K562 (cell line): ENCODE measurements around the gene TRRAP. TPM values are rescaled to one million over a fixed set of nuclear protein-coding genes. Genes with fewer than 3 reads are reported as not detected.

Experiments used
- ATAC-seq: fragments of 200-7000 bp; cut with Tn5 transposase; 3 replicates; pipeline ENCODE4 v1.9.1; 2020; ENCODE audit warnings: moderate library complexity
- BruUV-seq: library from RNA; stranded (reverse); fragments of 400-500 nt; replicated peaks from 2 replicates; lab custom pipeline; 2021; lab: Mats Ljungman, UMichigan
- CTCF ChIA-PET: fragments of 300-600 bp; formaldehyde crosslinking; extraction: SDS; loops from one replicate; lab custom pipeline; 2021; ENCODE audit warnings: low intra/inter-chr PET ratio; lab: Yijun Ruan, JAX
- POLR2A ChIA-PET: fragments of 300-600, 350-650 bp; sonication (Branson Sonifier 250); formaldehyde crosslinking; extraction: SDS; loops from one replicate; lab custom pipeline; 2021; ENCODE audit warnings: antibody characterized with exemption, inconsistent platforms; lab: Yijun Ruan, JAX
- DNase-seq, 4 experiments: peaks; one replicate each; pipeline versions ENCODE4 v3.0.0 to v3.0.0-alpha.2; 2011 to 2018; ENCODE audit warnings: low spot score in 3 of 4, mixed read lengths in 3 of 4; ENCODE audit errors: extremely low read depth in 1 of 4
- FAIRE-seq: peaks from 2 replicates; lab custom pipeline; 2011; peaks lifted over from hg19 to GRCh38; lab: Jason Lieb, UNC
- H2AFZ ChIP-seq: 2 replicates; pipeline ENCODE4 v1.6.0; 2011; ENCODE audit warnings: low read depth, low read length, control low read depth, inconsistent platforms
- H3K27ac ChIP-seq: fragments of 200-600 bp; 3 replicates; pipeline ENCODE4 v1.8.0; 2011; ENCODE audit warnings: low read depth, mild to moderate bottlenecking, control low read depth, inconsistent platforms, low read length, moderate library complexity, mixed read lengths; ENCODE audit errors: extremely low read depth
- H3K27me3 ChIP-seq, 2 experiments: fragments of 300-600 bp in 1 of 2; 2 replicates in 1 of 2; 3 replicates in 1 of 2; pipeline versions ENCODE4 v1.6.0 to v1.8.0; 2011; ENCODE audit warnings: inconsistent platforms in 2 of 2, low read length in 2 of 2, mild to moderate bottlenecking in 1 of 2, mixed read lengths in 1 of 2, moderate library complexity in 1 of 2; ENCODE audit not compliant: control insufficient read depth in 2 of 2, insufficient read depth in 2 of 2
- H3K36me3 ChIP-seq: fragments of 300-600 bp; 3 replicates; pipeline ENCODE4 v1.8.0; 2011; ENCODE audit warnings: mild to moderate bottlenecking, low read length, inconsistent platforms; ENCODE audit not compliant: control insufficient read depth, insufficient read depth
- H3K4me1 ChIP-seq, 2 experiments: fragments of 200-600 bp in 1 of 2; replicated peaks in 1 of 2; 2 replicates in 1 of 2; 3 replicates in 1 of 2; pipeline versions ENCODE4 v1.5.1 to v1.8.0; 2011; ENCODE audit warnings: inconsistent platforms in 2 of 2, low read length in 2 of 2, mild to moderate bottlenecking in 1 of 2, mixed read lengths in 1 of 2, moderate library complexity in 1 of 2; ENCODE audit not compliant: control insufficient read depth in 2 of 2, insufficient read depth in 2 of 2
- H3K4me2 ChIP-seq: 2 replicates; pipeline ENCODE4 v1.6.1; 2011; ENCODE audit warnings: low read length, control low read depth, inconsistent platforms, mixed read lengths; ENCODE audit not compliant: insufficient read depth
- H3K4me3 ChIP-seq: fragments of 200-600 bp; sonication (generic), shearing (Covaris generic); 2 replicates; pipeline ENCODE4 v1.5.1; 2016; ENCODE audit warnings: control low read depth, inconsistent platforms
- H3K79me2 ChIP-seq: fragments of 200-600 bp; 3 replicates; pipeline ENCODE4 v1.8.0; 2011; ENCODE audit warnings: low read length, inconsistent platforms; ENCODE audit not compliant: control insufficient read depth, insufficient read depth
- H3K9ac ChIP-seq, 2 experiments: 2 replicates each; pipeline versions ENCODE4 v1.6.0 to v1.6.1; 2011; ENCODE audit warnings: low read depth in 2 of 2, low read length in 2 of 2, control low read depth in 1 of 2, inconsistent platforms in 1 of 2, mild to moderate bottlenecking in 1 of 2, mixed read lengths in 1 of 2; ENCODE audit not compliant: insufficient read depth in 1 of 2
- H3K9me1 ChIP-seq: one replicate; pipeline ENCODE4 v1.6.0; 2011; ENCODE audit warnings: inconsistent platforms, mild to moderate bottlenecking, low read length, moderate library complexity; ENCODE audit not compliant: control insufficient read depth, insufficient read depth
- H3K9me3 ChIP-seq: replicated peaks from 2 replicates; pipeline ENCODE4 v1.5.1; 2011; ENCODE audit warnings: low read depth, low read length, inconsistent platforms; ENCODE audit not compliant: control insufficient read depth, insufficient read depth
- H4K20me1 ChIP-seq: replicated peaks from 2 replicates; pipeline ENCODE4 v1.6.1; 2011; ENCODE audit warnings: low read length, inconsistent platforms, mixed read lengths; ENCODE audit not compliant: control insufficient read depth, insufficient read depth
- CHD2 ChIP-seq: IDR thresholded peaks from 2 replicates; pipeline ENCODE4 v1.6.1; 2011; ENCODE audit warnings: low read depth, low read length
- CTBP1 ChIP-seq: fragments of 450-650 bp; IDR thresholded peaks from 2 replicates; pipeline ENCODE4 v1.6.1; 2016; ENCODE audit warnings: borderline replicate concordance
- CTCFL ChIP-seq: IDR thresholded peaks from 2 replicates; pipeline ENCODE4 v1.6.1; 2011; ENCODE audit warnings: borderline replicate concordance, low read depth, mild to moderate bottlenecking, moderate library complexity, low read length; ENCODE audit not compliant: insufficient read depth, poor library complexity, severe bottlenecking
- JUND ChIP-seq, 2 experiments: IDR thresholded peaks; 2 replicates in 1 of 2; 3 replicates in 1 of 2; pipeline ENCODE4 v1.6.1; 2011; ENCODE audit warnings: borderline replicate concordance in 2 of 2, low read depth in 2 of 2, low read length in 2 of 2, improper control_type of control experiment in 1 of 2, missing biosample characterization in 1 of 2, missing genetic modification characterization in 1 of 2, missing genetic modification reagents in 1 of 2
- MCM7 ChIP-seq, 2 experiments: fragments of 450-650 bp; IDR thresholded peaks; 2 replicates each; pipeline ENCODE4 v1.6.1; 2016 to 2018
- MEF2A ChIP-seq: IDR thresholded peaks from 2 replicates; pipeline ENCODE4 v1.6.1; 2011; ENCODE audit warnings: low read depth, mild to moderate bottlenecking, low read length, moderate library complexity; ENCODE audit not compliant: control insufficient read depth
- NFATC3 ChIP-seq: fragments of 450-650 bp; IDR thresholded peaks from 2 replicates; pipeline ENCODE4 v1.6.1; 2017; ENCODE audit warnings: mild to moderate bottlenecking
- RBM14 ChIP-seq: fragments of 200-400 bp; formaldehyde crosslinking; IDR thresholded peaks from 2 replicates; pipeline ENCODE4 v1.6.1; 2018; ENCODE audit warnings: low read depth, mild to moderate bottlenecking, low read length, moderate library complexity, borderline replicate concordance; ENCODE audit not compliant: insufficient read depth
- RNF2 ChIP-seq: sonication (generic); IDR thresholded peaks from 2 replicates; pipeline ENCODE4 v1.6.1; 2016
- SP2 ChIP-seq: IDR thresholded peaks from 2 replicates; pipeline ENCODE4 v1.6.1; 2011; ENCODE audit warnings: mild to moderate bottlenecking, low read depth, low read length, moderate library complexity; ENCODE audit not compliant: poor library complexity, severe bottlenecking; ENCODE audit errors: extremely low read depth
- ZNF518B ChIP-seq: fragments of 250-450 bp; sonication (Bioruptor Pico); IDR thresholded peaks from 2 replicates; pipeline ENCODE4 v1.5.0; 2021; ENCODE audit warnings: mild to moderate bottlenecking, moderate library complexity
- ZNF551 ChIP-seq: fragments of 250-450 bp; sonication (Bioruptor Pico); IDR thresholded peaks from 2 replicates; pipeline ENCODE4 v1.5.0; 2021; ENCODE audit warnings: mild to moderate bottlenecking, moderate library complexity
- ZNF695 ChIP-seq: fragments of 450-650 bp; formaldehyde crosslinking; IDR thresholded peaks from 2 replicates; pipeline ENCODE4 v1.4.0; 2020; ENCODE audit warnings: mild to moderate bottlenecking, moderate library complexity
- WGBS: fragments of 100-300 bp; shearing (Covaris generic); methylation state at CpG from one replicate; pipeline ENCODE4 v1.1.6; 2016; ENCODE audit warnings: low coverage, mixed read lengths; ENCODE audit not compliant: insufficient coverage; ENCODE audit errors: missing lambda C conversion rate; 5-methylcytosine and 5-hydroxymethylcytosine counted together
- in situ Hi-C: fragments of 300-500 bp; cut with MboI; formaldehyde crosslinking; loops from 4 replicates; pipeline ENCODE4 v1.15.0; 2018; ENCODE audit warnings: inconsistent platforms, mixed read lengths
- intact Hi-C: fragments of 100-400 bp; cut with micrococcal nuclease; formaldehyde crosslinking; loops from 2 replicates; pipeline ENCODE4 v1.14.2; 2022
- polyA plus RNA-seq, 8 experiments: library from polyadenylated mRNA; depleted of rRNA in 4 of 8; stranded (reverse) in 5 of 8; unstranded in 3 of 8; fragments of >200 nt; fragmentation: Nextera tagmentation in 2 of 8; fragmentation: Illumina TruSeq in 1 of 8; extraction: Ambion mirVana in 2 of 8; extraction: Trizol in 1 of 8; gene quantifications; 2 replicates each; pipeline versions ENCODE4 v1.2.1 to v1.2.3, GENCODE V29; 2011 to 2014; ENCODE audit warnings: inconsistent platforms in 1 of 8, missing spikeins in 1 of 8
- total RNA-seq, 7 experiments: library from RNA; depleted of rRNA in 6 of 7; stranded (reverse); fragments of >200 nt in 6 of 7; fragmentation: Illumina TruSeq in 2 of 7; extraction: Trizol in 2 of 7; gene quantifications; 2 replicates each; pipeline versions ENCODE4 v1.2.1 to v1.2.3, GENCODE V29; 2011 to 2021; ENCODE audit warnings: low replicate concordance in 1 of 7
- TF ChIP-seq, protein P1 (sequence below): fragments of 250-450 bp; sonication (Bioruptor Pico); IDR thresholded peaks from 2 replicates; pipeline ENCODE4 v1.6.1; 2021; ENCODE audit warnings: mild to moderate bottlenecking

The TRRAP gene
- total and polyA plus RNA-seq, 9 of the 15 experiments (the other 6 are each of a cell fraction or from before 2014, with no cell fraction given) = 1.3 to 47.2 (median 9.7) TPM

- intact Hi-C loops = no loop called here
- no peak overlapping the region for H3K4me3 ChIP-seq
- no peaks in the 10 kb centered on the region for H4K20me1 ChIP-seq
- no peak overlapping the region for H3K9ac ChIP-seq
- H3K27me3 ChIP-seq = no peaks in the 10 kb centered on the region
- H3K9me3 ChIP-seq = no peaks in the 10 kb centered on the region
- FAIRE-seq = no peak
- H3K4me2 ChIP-seq = no peak overlapping the region
- peaks cover 13% of the 10 kb centered on the region; the same call in 2 of the 3 replicates for H3K36me3 ChIP-seq
- ChIA-PET CTCF (no interaction called here), POLR2A (interaction anchor here (0.5 to 1.5 kb wide), 4 partner anchors 10 to 39 kb away, joined by 3 to 5 read pairs (median 3); no protein-coding TSS in a partner anchor)
- ATAC-seq = no peak
- DNase-seq = no peak
- no peak overlapping the region for H2AFZ ChIP-seq
- H3K27ac ChIP-seq = no peak overlapping the region
- in situ Hi-C loops = no loop called here
- no peaks in the 10 kb centered on the region for H3K4me1 ChIP-seq
- no TSS peak for BruUV-seq
- WGBS = 66% methylated on average over 6 of the region's 6 CpGs
- 0 out of 3 replicates have a peak, but pooled peaks cover 3% of the 10 kb centered on the region for H3K79me2 ChIP-seq
- H3K9me1 ChIP-seq = no peaks in the 10 kb centered on the region
- TF ChIP-seq RNF2 (no peak), RBM14 (no peak), ZNF551 (CRISPR knock-in tag) (no peak), CHD2 (no peak), JUND (IDR thresholded peaks at IDR 0.05; ENCODE audit: borderline replicate concordance, low read depth, low read length) (no peak), JUND (tag; IDR thresholded peaks at IDR 0.05; ENCODE audit: borderline replicate concordance, low read depth, low read length) (no peak), SP2 (no peak), CTBP1 (no peak), ZNF695 (CRISPR knock-in tag) (no peak), MEF2A (no peak), CTCFL (no peak), NFATC3 (no peak), ZNF518B (no peak), MCM7 (IDR thresholded peaks at IDR 0.05) (no peak)
- TF ChIP-seq, protein P1, sequence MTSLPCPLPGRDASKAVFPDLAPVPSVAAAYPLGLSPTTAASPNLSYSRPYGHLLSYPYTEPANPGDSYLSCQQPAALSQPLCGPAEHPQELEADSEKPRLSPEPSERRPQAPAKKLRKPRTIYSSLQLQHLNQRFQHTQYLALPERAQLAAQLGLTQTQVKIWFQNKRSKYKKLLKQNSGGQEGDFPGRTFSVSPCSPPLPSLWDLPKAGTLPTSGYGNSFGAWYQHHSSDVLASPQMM (CRISPR knock-in tag) = no peak
Observed at GRCh38 chr7:99061001-99061776, 182.9 kb downstream of the TRRAP start.
